GM19043 (cell line): ENCODE measurements around the gene DYRK3.
"Not testable (repeated sequence)": the region's sequence is repeated elsewhere in the genome, so short reads cannot be mapped to it uniquely, and the experiment has no call there.

ENCODE experiments used
- ATAC-seq: cut with Tn5 transposase; IDR thresholded peaks from one replicate; pipeline ENCODE4 v1.9.1; 2021; ENCODE audit warnings: low read depth; ENCODE audit not compliant: unreplicated experiment

Gene DYRK3

GRCh38 chr1:206628916-206629315 is 6.4 kb upstream of the DYRK3 start:
- ATAC-seq: no peak

GRCh38 chr1:206631085-206631509 is 4.2 kb upstream of the DYRK3 start:
- ATAC-seq: no peak

- no peak for ATAC-seq
These were observed 1.6 kb upstream of the DYRK3 start for GRCh38 chr1:206633708-206634121.

- no peak for ATAC-seq
These were observed 814 bp upstream of the DYRK3 start for GRCh38 chr1:206634365-206635079.

- no peak for ATAC-seq
These were observed 626 bp downstream of the DYRK3 start for GRCh38 chr1:206635978-206636345.

- no peak for ATAC-seq
These were observed 1.3 kb downstream of the DYRK3 start for GRCh38 chr1:206636671-206637070.

- no peak for ATAC-seq
These were observed 2.3 kb downstream of the DYRK3 start for GRCh38 chr1:206637605-206638004.

GRCh38 chr1:206642074-206642473 is 6.7 kb downstream of the DYRK3 start:
- not testable (repeated sequence) for ATAC-seq

GRCh38 chr1:206643118-206643698 is 7.9 kb downstream of the DYRK3 start:
- ATAC-seq: no peak

GRCh38 chr1:206646504-206646903 is 11.2 kb downstream of the DYRK3 start:
- ATAC-seq: no peak

- no peak for ATAC-seq
These were observed 11.9 kb downstream of the DYRK3 start for GRCh38 chr1:206647224-206647623.

GRCh38 chr1:206649261-206649921 is 14.1 kb downstream of the DYRK3 start:
- ATAC-seq: no peak

GRCh38 chr1:206651014-206651413 is 15.7 kb downstream of the DYRK3 start:
- no peak for ATAC-seq

- no peak for ATAC-seq
These were observed 16.9 kb downstream of the DYRK3 start for GRCh38 chr1:206651958-206652890.

GRCh38 chr1:206653715-206654459 is 18.6 kb downstream of the DYRK3 start:
- ATAC-seq: no peak

GRCh38 chr1:206654828-206655227 is 19.5 kb downstream of the DYRK3 start:
- ATAC-seq: no peak

GRCh38 chr1:206655471-206655882 is 20.1 kb downstream of the DYRK3 start:
- no peak for ATAC-seq

GRCh38 chr1:206656936-206657335 is 21.6 kb downstream of the DYRK3 start:
- no peak for ATAC-seq

GRCh38 chr1:206657751-206658150 is 22.4 kb downstream of the DYRK3 start:
- ATAC-seq: no peak
